SH-SY5Y (cell line): ENCODE measurements around the gene SIK2.

Experiments used
- GATA2 ChIP-seq: IDR thresholded peaks from 2 replicates; pipeline ENCODE4 v1.6.1; 2011; ENCODE audit warnings: mild to moderate bottlenecking, low read depth, low read length
- GATA3 ChIP-seq: IDR thresholded peaks from 2 replicates; pipeline ENCODE4 v1.6.1; 2011; ENCODE audit warnings: low read depth, mild to moderate bottlenecking, low read length, moderate library complexity

SIK2 gene

DNA sequence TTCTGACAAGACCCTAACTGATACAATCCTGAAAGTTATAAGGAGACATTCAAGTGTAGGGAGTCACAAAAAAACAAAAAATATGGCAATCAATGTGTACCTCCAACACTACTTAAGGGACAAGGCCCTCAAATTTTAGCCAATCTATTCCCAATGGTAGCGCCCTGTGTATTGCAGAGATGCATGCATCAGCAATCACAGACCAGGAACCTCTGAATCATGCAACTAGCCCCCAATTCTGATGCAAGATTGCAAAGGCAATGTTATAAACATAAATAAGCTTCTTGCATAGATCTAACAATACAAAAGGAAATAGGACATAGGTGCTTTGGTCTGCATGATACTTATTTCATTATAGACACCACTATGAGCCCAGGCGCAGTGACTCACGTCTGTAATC, 29.7 kb upstream of the SIK2 start:
- TF ChIP-seq GATA3 (no peak), GATA2 (no peak)

DNA sequence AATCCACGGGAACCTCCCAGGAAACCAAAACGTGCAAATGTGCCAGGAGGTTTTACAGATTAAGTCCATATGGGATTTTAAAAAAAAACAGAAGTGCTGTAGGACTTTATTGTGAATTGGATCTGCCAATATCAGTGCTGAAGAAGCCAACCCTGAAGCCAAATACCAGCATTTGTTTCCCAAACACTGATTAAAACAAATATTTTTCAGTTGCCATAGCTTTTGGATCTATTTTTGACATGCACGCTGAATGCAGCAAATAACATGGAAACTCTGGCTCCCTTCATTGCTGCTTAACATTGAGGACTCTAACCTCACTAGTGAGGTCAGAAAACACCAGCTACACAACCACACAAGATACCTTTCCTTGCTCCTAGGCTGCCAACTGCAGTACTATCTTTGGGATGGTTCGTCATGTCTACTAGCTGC, 28.4 kb upstream of the SIK2 start:
- TF ChIP-seq GATA3 (no peak), GATA2 (no peak)

DNA sequence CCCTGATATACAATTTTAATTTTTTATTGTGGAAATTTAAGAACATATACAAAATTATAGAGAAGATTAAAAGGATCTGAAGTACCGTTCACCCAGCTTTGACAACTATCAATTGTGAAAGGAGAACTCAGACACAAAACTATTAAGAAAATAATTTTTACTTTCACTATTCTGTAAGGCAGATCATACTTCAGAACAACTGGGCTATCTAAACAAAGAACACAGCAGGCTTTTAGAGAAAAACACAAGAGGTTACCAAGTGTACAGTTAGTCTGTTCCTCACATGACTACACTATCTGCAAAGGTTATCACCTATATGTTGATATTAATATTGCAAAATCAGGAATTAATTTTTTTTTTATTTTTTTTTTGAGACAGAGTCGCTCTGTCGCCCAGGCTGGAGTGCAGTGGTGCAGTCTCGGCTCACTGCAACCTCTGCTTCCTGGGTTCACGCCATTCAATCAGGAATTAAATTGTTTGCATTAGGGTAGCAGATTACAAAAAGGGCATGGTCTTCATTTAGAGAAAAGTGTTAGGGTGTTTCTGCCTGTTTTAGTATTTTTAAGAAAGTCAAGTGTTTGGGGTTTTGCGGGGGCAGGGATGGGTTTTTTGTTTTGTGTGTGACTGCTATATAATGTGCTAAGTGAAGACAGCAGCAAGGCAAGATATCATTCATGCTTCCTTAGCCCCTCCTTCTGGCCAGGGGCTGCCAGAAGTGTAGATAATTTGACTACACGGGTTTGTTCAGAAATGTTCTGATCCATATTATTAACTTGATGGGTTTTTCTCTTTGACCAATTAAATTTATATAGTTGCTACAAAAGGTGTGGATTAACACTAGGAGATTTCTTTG, 27.6 kb upstream of the SIK2 start:
- TF ChIP-seq GATA2 (no peak), GATA3 (no peak)

DNA sequence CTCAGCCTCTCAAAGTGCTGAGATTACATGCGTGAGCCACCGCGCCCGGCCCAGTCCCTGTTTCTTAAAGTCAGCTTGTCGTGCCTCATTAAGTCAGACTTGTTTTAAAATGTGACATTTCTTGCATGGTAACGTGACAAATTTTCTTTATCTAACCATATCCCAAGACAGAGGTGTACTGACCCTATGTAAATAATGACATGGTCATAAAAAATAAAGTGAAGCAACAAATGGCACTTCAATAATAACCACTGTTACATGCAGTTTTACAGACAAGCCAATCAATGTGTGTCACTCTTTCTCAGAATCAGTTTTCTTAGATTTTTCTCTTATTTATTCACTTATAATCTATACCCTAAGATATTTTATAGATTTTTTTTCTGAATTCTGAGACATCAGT, 26.5 kb upstream of the SIK2 start:
- TF ChIP-seq GATA3 (no peak), GATA2 (no peak)

DNA sequence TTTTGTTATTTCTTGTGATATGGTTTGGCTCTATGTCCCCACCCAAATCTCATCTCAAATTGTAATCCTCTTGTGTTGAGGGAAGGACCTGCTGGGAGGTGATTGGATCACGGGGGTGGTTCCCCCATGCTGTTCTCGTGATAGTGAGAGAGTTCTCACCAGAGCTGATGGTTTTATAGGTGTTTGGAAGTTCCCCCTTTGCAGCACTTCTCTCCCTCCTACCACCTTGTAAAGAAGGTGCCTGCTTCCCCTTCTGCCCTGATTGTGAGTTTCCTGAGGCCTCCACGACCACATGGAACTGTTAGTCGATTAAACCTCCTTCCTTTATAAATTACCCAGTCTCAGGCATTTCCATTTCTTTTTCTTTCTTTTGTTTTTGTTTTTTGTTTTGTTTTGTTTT, 24.4 kb upstream of the SIK2 start:
- no peak for TF ChIP-seq GATA2
- TF ChIP-seq GATA3 = no peak

DNA sequence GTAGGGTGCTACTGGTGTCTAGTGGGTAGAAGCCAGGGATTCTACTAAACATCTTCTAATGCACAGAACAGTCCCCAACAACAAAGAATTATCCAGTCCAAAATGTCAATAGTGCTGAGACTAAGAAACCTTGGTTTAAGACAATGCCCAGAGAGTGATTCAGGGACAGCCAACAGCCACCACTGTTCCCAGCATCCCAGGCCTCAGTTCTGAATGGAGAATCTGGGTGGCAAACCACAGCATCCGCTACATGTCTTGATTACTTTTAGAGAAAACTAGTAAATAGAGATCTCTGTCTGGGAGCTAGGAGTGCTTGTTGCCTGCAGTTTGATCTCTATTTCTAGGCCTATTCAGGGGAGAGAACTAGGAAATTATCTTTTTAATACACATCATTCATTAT, 20.9 kb upstream of the SIK2 start:
- no peak for TF ChIP-seq GATA2
- TF ChIP-seq GATA3 = no peak

DNA sequence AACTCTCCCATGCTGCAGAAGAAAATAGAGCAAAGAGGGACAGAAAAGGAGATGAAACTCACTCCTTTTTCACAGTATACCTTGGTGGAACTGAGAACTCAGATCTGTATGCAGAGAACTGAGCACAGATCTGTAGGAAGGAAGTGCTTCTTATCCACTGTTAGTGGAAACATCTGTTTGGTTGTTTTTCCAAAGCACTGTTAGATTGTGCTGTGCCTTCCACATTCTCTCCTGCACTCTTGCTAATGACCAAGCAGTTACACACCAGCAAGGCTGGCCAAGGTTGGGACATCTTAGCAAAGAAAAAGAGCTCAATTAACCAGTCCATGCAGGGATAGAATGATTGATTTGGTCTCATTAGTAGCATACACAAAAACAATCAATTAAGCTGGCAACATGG, 20.1 kb upstream of the SIK2 start:
- TF ChIP-seq GATA2 = no peak
- TF ChIP-seq GATA3 = no peak

DNA sequence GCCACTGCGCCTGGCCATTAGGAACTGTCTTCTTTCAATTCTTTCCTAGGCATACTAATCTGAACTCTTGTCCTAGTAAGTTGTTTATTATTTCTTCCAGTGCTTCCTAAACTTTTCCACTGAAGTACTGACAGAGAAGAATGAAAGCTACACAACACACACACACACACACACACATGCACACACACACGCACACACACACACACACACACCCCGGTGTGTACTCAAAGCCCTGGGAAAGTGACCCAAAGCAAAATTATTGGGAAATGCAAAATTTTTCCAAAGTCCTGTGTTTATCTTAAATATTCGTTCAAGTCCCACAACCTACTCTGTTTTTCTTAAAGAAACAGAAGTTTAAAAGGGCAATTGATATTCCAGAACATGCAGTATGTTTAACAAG, 19.4 kb upstream of the SIK2 start:
- TF ChIP-seq GATA3 = no peak
- no peak for TF ChIP-seq GATA2

DNA sequence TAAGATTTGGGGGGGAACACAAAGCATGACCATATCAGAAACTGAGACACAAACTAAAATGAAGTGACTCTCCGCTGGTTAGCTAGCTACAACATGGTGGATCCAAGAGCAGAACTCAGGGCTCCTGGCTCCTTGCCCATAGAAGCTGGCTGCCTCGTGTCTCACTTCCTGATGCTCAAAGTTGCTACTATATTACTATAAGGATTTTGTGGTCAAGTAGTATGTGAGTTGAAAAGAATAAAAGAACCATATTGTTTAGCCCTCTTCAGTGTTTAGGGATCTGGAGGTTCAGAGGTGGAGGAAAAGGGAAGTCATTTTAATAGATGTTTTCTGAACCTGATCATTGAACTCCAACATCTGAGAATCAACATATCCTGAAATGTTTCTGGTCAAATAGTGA, 16.9 kb upstream of the SIK2 start:
- TF ChIP-seq GATA2 (no peak), GATA3 (no peak)

DNA sequence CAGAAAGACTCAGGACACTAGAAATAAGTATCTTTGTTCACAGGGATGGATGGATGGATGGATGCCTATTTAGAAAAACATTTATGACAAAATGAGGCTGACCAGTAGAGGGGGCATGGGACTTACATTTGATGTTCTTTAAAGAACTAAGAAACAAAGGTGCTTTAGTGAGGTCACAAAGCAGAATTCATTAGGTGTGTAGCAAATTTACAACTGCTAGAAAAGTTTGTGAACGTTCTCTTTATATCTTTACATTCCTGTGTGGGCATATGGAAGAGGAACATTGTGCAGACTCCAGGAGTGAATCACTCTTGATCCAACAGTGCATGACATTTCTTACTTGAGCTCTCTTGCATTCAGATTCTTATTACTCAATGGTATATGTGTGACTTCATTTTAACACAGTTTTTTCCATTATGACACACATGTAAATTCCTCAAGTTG, 15.8 kb upstream of the SIK2 start:
- TF ChIP-seq GATA3 (no peak), GATA2 (no peak)

DNA sequence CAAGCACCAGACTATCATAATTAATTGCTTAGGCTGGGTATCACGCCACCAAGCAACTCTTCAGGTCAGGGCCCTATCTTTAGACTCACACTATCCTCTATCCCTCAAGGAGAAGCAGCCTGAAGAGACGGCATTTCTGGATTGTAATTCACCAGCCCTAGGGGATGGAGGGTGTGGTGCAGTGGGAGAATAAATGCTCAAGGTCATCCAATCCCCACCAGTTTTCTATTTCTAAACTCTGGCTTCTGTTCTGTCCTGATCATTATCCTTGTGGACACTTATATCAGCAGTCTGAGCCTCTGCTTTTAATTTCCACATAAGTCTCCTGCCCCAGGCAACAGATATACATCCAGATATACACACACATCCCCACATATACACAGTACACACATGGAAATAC, 13.1 kb upstream of the SIK2 start:
- TF ChIP-seq GATA3 = peak; percentile 96
- TF ChIP-seq GATA2 = peak; percentile 93

DNA sequence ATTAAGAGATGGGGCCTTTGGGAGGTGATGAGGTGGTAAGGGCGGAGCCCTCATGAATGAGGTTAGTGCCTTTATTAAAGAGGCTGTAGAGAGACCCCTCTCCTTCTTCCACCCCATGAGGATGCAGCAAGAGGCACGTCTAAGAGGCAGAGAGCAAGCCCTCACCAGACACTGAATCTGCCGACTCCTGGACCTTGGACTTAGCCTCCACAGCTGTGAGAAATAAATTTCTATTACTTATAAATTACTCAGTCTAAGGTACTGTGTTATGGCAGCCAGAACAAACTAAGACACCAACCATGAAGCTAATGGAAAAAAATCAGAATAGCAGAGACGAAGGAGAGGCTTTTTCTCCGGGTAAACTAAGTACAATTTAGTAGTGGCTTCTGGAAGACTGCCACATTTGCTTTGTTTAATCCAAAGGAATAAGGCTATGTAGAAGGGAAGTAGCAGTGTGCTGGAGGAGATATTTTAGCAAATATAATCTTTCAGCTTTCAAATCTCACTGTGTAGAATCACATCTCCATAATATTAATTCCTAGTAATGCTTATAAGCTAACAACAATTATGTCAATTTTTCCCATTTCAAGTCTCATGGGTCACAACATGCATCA, 12.3 kb upstream of the SIK2 start:
- no peak for TF ChIP-seq GATA2
- TF ChIP-seq GATA3 = no peak

DNA sequence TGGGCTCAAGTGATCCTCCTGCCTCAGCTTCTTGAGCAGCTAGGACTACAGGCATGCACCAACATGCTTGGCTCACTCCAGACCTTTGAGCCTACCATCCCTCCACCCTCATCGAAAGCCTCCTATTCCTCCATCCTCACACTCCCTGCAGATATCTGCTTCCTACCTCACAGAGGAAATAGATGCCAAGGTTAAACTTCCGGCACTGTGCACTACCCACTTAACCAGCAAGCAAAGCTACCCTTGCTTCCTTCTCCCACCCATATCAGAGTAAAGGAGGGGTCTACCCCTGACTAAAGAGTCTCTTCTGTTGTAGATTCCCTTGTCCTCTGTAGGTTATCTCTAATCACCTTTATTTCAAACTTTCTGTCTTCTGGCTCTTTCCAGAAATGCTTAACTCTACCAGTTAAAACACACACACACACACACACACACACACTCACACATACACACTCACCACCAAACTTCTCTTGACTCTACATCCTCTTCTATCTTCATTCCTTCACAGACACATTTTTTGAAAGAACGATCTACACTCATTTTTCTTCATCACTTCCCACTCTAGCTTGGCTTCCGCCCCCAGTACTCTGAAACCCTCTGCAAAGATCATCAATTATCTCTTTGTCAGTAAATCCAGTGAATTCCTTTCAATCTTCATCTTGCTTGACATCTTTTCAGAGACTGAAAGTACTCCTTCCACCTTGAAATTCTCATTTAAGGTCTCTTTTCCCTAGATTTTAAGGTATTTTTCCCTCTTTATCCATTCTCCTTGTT, 10.9 kb upstream of the SIK2 start:
- TF ChIP-seq GATA3 (no peak), GATA2 (no peak)

DNA sequence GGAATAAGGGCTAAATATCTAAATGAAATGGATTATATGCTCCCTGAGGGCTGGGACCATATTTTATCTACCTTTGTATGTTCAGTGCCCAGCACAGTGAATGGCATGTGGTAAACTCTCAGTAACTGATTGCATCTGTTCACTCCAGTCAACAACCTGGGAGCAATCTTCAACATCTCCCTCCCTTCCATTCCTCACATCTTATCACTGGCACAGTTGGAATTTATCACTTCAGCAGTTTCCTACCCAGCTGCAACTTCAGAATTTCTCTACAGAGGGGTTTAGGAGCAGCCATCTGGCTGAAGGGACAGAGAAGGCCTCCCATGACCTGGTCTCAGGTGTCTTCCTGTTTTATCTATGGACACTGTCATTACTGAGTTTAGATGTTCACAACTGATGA, 9.8 kb upstream of the SIK2 start:
- no peak for TF ChIP-seq GATA3
- TF ChIP-seq GATA2 = no peak
